Trophoblast cell (in vitro differentiated cells and primary cell): ENCODE results near the gene CEACAM19.
"Not testable (repeated sequence)": the region's sequence is repeated elsewhere in the genome, so short reads cannot be mapped to it uniquely, and the experiment has no call there.

Experiments used
- DNase-seq, 2 donors: peaks; one replicate each; pipeline ENCODE4 v3.0.0-alpha.2; 2016
- H2AFZ ChIP-seq: 2 replicates; pipeline ENCODE4 v1.6.1; 2013; ENCODE audit warnings: low read length, moderate library complexity, mild to moderate bottlenecking; ENCODE audit not compliant: insufficient read depth, poor library complexity
- H2AK5ac ChIP-seq: 2 replicates; pipeline ENCODE4 v1.6.1; 2013; ENCODE audit warnings: mild to moderate bottlenecking, low read length
- H2BK120ac ChIP-seq: 2 replicates; pipeline ENCODE4 v1.6.1; 2013; ENCODE audit warnings: low read length, mild to moderate bottlenecking, moderate library complexity; ENCODE audit not compliant: insufficient read depth, poor library complexity
- H2BK12ac ChIP-seq: 2 replicates; pipeline ENCODE4 v1.6.1; 2013; ENCODE audit warnings: mild to moderate bottlenecking, low read length, moderate library complexity
- H2BK5ac ChIP-seq: 2 replicates; pipeline ENCODE4 v1.6.1; 2013; ENCODE audit warnings: low read length, low read depth, moderate library complexity, mild to moderate bottlenecking; ENCODE audit not compliant: poor library complexity
- H3K14ac ChIP-seq: 2 replicates; pipeline ENCODE4 v1.6.1; 2013; ENCODE audit warnings: mild to moderate bottlenecking, low read length
- H3K18ac ChIP-seq: 2 replicates; pipeline ENCODE4 v1.6.1; 2013; ENCODE audit warnings: mild to moderate bottlenecking, low read length
- H3K23ac ChIP-seq: 2 replicates; pipeline ENCODE4 v1.6.1; 2013; ENCODE audit warnings: low read length
- H3K27ac ChIP-seq: 2 replicates; pipeline ENCODE4 v1.5.1; 2013; ENCODE audit warnings: low read depth, mild to moderate bottlenecking, inconsistent platforms, low read length, moderate library complexity
- H3K27me3 ChIP-seq: 2 replicates; pipeline ENCODE4 v1.6.1; 2013; ENCODE audit warnings: inconsistent platforms, mild to moderate bottlenecking, low read length, moderate library complexity; ENCODE audit not compliant: insufficient read depth
- H3K36me3 ChIP-seq, 2 experiments: 1 replicate in 1 of 2; 2 replicates in 1 of 2; pipeline ENCODE4 v1.6.1; 2013; ENCODE audit warnings: low read length in 2 of 2, mild to moderate bottlenecking in 2 of 2, moderate library complexity in 1 of 2; ENCODE audit not compliant: insufficient read depth in 2 of 2, control insufficient read depth in 1 of 2
- H3K4ac ChIP-seq: 2 replicates; pipeline ENCODE4 v1.6.1; 2013; ENCODE audit warnings: low read depth, mild to moderate bottlenecking, low read length, moderate library complexity
- H3K4me1 ChIP-seq, 2 experiments: 1 replicate in 1 of 2; 2 replicates in 1 of 2; pipeline ENCODE4 v1.6.1; 2013; ENCODE audit warnings: low read length in 2 of 2, mild to moderate bottlenecking in 2 of 2, moderate library complexity in 1 of 2; ENCODE audit not compliant: insufficient read depth in 2 of 2, control insufficient read depth in 1 of 2
- H3K4me2 ChIP-seq: 2 replicates; pipeline ENCODE4 v1.6.1; 2013; ENCODE audit warnings: inconsistent platforms, mild to moderate bottlenecking, low read length, moderate library complexity
- H3K4me3 ChIP-seq: 2 replicates; pipeline ENCODE4 v1.5.1; 2013; ENCODE audit warnings: mild to moderate bottlenecking, low read depth, low read length, inconsistent platforms
- H3K79me1 ChIP-seq: one replicate; pipeline ENCODE4 v1.6.1; 2013; ENCODE audit warnings: low read length
- H3K79me2 ChIP-seq: 2 replicates; pipeline ENCODE4 v1.6.1; 2013; ENCODE audit warnings: low read length, mild to moderate bottlenecking; ENCODE audit not compliant: control insufficient read depth, insufficient read depth, poor library complexity
- H3K9ac ChIP-seq: 2 replicates; pipeline ENCODE4 v1.6.1; 2013; ENCODE audit warnings: mild to moderate bottlenecking, low read length
- H3K9me3 ChIP-seq: 2 replicates; pipeline ENCODE4 v1.6.1; 2013; ENCODE audit warnings: low read depth, mild to moderate bottlenecking, control low read depth, inconsistent platforms, low read length; ENCODE audit not compliant: insufficient read depth
- H4K12ac ChIP-seq: 2 replicates; pipeline ENCODE4 v1.6.1; 2013; ENCODE audit warnings: low read depth, mild to moderate bottlenecking, low read length, moderate library complexity
- H4K8ac ChIP-seq: 2 replicates; pipeline ENCODE4 v1.6.1; 2013; ENCODE audit warnings: low read depth, mild to moderate bottlenecking, low read length, moderate library complexity
- H4K91ac ChIP-seq: one replicate; pipeline ENCODE4 v1.6.1; 2013; ENCODE audit warnings: low read depth, mild to moderate bottlenecking, low read length, moderate library complexity
- WGBS: extraction: QIAGEN DNeasy Blood & Tissue Kit; methylation state at CpG from one replicate; pipeline ENCODE4 v1.1.7; 2013; ENCODE audit warnings: missing lambda C conversion rate; ENCODE audit not compliant: insufficient read length, insufficient coverage; ENCODE audit errors: extremely low coverage; 5-methylcytosine and 5-hydroxymethylcytosine counted together

Gene CEACAM19

DNA sequence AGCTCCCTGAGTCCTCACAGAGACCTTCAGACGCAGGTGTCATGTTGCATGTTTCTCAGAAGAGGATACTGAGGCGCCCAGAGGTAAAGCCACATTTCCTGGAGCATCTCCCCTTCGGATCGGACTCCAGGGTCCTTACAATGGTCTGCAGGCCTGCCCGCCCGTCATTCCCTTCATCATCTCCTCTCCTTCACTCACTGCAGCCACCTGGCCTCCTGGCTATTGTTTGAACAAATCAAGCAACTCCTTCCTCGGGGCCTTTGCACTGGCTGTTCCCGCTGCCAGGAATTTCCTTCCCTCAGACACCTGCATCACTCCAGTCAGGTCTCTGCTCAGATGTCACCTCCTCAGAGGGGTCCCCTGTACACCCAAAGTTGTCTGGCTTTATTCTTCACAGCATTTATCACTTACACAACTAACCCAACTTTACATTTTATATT is 48.0 kb downstream of the CEACAM19 start:
- Histone ChIP-seq H3K9me3 (peaks cover 3% of the 10 kb centered on the region), H2BK120ac (no peak overlapping the region), H2AFZ (peak overlapping the region; percentile 11), H3K18ac (no peak overlapping the region), H3K79me2 (peaks cover 2% of the 10 kb centered on the region), H3K27ac (no peak overlapping the region), H3K23ac (no peak overlapping the region), H3K4me3 (no peak overlapping the region), H4K8ac (no peak overlapping the region), H3K9ac (no peak overlapping the region), H4K12ac (no peak overlapping the region), H2BK5ac (no peak overlapping the region), H2BK12ac (no peak overlapping the region), H3K4ac (no peak overlapping the region), H3K27me3 (no peaks in the 10 kb centered on the region), H4K91ac (no peak overlapping the region), H3K79me1 (peaks cover 5% of the 10 kb centered on the region), H2AK5ac (peak overlapping the region; percentile 21), H3K14ac (no peak overlapping the region), H3K4me1 (peaks cover 14 to 15% of the 10 kb centered on the region in 2 experiments), H3K4me2 (no peak overlapping the region), H3K36me3 (no peaks in the 10 kb centered on the region)
- no peak for DNase-seq
- WGBS, result no CpG with 5 or more reads among the region's 8 CpGs

DNA sequence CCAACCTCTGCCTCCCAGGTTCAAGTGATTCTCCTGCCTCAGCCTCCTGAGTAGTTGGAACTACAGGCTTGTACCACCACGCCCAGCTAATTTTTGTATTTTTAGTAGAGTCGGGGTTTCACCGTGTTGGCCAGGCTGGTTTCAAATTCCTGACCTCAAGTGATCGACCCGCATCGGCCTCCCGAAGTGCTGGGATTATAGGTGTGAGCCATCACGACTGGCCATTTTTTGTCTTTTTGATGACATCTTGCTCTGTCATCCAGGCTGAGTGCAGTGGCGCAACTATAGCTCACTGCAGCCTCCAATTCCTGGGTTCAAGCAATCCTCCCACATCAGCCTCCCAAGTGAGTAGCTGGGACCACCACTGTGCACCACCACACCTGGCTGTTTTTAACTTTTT is 49.1 kb downstream of the CEACAM19 start:
- H3K79me2 ChIP-seq, H3K14ac ChIP-seq, H4K91ac ChIP-seq, H3K18ac ChIP-seq, H3K23ac ChIP-seq, H3K27me3 ChIP-seq, H3K9ac ChIP-seq, H3K79me1 ChIP-seq, H3K4me2 ChIP-seq, H2AK5ac ChIP-seq, H3K4ac ChIP-seq, H3K4me3 ChIP-seq, H2BK120ac ChIP-seq, H2AFZ ChIP-seq, H3K27ac ChIP-seq, H3K9me3 ChIP-seq, H4K12ac ChIP-seq, H2BK5ac ChIP-seq, H3K36me3 ChIP-seq, H2BK12ac ChIP-seq, H4K8ac ChIP-seq: not testable (repeated sequence)
- peak; percentile 63 to 82 for DNase-seq
- no CpG with 5 or more reads among the region's 9 CpGs for WGBS
- peaks cover 14 to 15% of the 10 kb centered on the region in 2 experiments for H3K4me1 ChIP-seq

DNA sequence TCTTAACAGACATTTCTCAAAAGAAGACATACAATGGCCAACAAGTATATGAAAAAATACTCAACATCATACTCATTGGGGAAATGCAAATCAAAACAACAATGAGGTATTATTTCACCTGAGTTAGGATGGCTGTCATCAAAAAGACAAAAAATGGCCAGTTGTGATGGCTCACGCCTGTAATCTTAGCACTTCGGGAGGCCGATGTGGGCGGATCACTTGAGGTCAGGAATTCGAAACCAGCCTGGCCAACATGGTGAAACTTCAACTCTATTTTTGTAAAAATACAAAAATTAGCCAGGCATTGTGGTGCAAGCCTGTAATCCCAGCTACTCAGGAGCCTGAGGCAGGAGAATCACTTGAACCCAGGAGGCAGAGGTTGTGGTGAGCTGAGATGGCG is 49.7 kb downstream of the CEACAM19 start:
- Histone ChIP-seq H4K12ac (no peak overlapping the region), H2AK5ac (no peak overlapping the region), H4K91ac (no peak overlapping the region), H3K9me3 (no peaks in the 10 kb centered on the region), H3K4ac (no peak overlapping the region), H3K18ac (no peak overlapping the region), H3K23ac (no peak overlapping the region), H2BK12ac (no peak overlapping the region), H3K4me2 (no peak overlapping the region), H3K79me1 (peaks cover 5% of the 10 kb centered on the region), H3K27me3 (no peaks in the 10 kb centered on the region), H3K14ac (no peak overlapping the region), H3K9ac (no peak overlapping the region), H3K4me3 (no peak overlapping the region), H2BK5ac (no peak overlapping the region), H2BK120ac (no peak overlapping the region), H3K27ac (no peak overlapping the region), H4K8ac (no peak overlapping the region), H3K4me1 (peaks cover 14 to 15% of the 10 kb centered on the region in 2 experiments), H3K79me2 (peaks cover 2% of the 10 kb centered on the region), H3K36me3 (no peaks in the 10 kb centered on the region), H2AFZ (no peak overlapping the region)
- no CpG with 5 or more reads among the region's 6 CpGs for WGBS
- DNase-seq, result peak; percentile 81 to 85

DNA sequence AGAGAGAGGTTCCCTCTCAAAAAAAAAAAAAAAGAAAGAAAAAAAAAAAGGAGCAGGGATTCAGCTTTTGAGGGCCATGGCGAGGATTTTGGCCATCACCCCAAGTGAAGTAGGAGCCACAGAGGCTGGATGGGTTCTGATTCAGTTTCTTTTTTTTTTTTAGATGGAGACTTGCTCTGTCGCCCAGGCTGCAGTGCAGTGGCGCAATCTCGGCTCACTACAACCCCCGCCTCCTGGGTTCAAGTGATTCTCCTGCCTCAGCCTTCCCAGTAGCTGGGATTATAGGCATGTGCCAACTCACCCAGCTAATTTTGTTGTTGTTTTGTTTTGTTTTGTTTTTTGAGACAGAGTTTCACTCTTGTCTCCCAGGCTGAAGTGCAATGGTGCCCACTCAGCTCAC is 50.1 kb downstream of the CEACAM19 start:
- not testable (repeated sequence) for H3K4me3 ChIP-seq, H4K91ac ChIP-seq, H3K23ac ChIP-seq, H3K27me3 ChIP-seq, H4K12ac ChIP-seq, H3K36me3 ChIP-seq, H3K14ac ChIP-seq, H3K79me1 ChIP-seq, H3K79me2 ChIP-seq, H2BK120ac ChIP-seq, H3K9me3 ChIP-seq, H2BK5ac ChIP-seq, H3K4ac ChIP-seq, H4K8ac ChIP-seq, H3K18ac ChIP-seq, H3K9ac ChIP-seq, H3K4me2 ChIP-seq, DNase-seq, H2BK12ac ChIP-seq, H2AK5ac ChIP-seq, H3K27ac ChIP-seq, H2AFZ ChIP-seq
- H3K4me1 ChIP-seq, result peaks cover 14 to 15% of the 10 kb centered on the region in 2 experiments
- WGBS, result no CpG with 5 or more reads among the region's 5 CpGs
